HG03135 (cell line): ENCODE results near the gene S100A16.

Experiments
- ATAC-seq: cut with Tn5 transposase; IDR thresholded peaks from one replicate; pipeline ENCODE4 v1.9.1; 2021; ENCODE audit warnings: mild to moderate bottlenecking, moderate library complexity; ENCODE audit not compliant: unreplicated experiment

The S100A16 gene

DNA sequence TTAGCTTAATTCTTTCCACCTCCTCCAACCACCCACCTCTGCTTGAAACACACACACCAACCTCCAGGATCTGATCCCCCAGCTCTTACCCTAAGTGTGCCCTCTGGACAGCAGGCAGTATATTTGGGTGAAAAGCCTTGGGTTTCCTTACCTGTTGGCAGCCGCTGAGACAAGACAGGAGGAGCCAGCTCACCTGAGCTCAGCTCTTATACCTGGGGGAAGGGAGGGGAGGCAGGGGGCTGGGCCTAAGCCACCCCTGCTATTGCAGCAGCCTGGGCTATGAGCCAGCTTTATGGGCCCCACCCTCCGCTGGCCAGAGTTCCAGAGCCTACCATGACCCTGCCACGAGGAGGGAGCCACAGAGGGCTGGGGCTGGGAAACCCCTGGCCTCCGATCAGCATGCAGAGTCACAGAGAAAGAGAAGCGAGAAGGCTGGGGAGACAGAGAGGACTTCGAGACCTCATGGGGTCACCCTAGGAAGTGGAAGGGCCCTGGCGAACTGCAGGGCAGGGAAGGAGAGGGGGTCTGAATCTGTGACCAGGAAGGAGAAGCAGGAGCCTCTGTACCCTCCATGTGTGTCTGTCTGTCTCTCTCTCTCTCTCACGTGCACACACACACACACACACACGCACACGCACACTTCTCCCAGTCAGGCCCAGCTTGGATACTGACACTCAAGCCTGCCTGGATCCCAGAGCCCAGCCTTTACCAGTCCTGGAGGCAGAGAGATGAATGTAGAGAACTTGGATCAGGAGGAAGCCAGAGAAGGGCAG lies 3.4 kb upstream of the S100A16 start, which contains the start of gene S100A14:
Gene S100A14 (minus strand): TSS at position 182 of the 773 bp plus-strand sequence. CDS start 467 bp downstream, outside the sequence.
- ATAC-seq = no peak

DNA sequence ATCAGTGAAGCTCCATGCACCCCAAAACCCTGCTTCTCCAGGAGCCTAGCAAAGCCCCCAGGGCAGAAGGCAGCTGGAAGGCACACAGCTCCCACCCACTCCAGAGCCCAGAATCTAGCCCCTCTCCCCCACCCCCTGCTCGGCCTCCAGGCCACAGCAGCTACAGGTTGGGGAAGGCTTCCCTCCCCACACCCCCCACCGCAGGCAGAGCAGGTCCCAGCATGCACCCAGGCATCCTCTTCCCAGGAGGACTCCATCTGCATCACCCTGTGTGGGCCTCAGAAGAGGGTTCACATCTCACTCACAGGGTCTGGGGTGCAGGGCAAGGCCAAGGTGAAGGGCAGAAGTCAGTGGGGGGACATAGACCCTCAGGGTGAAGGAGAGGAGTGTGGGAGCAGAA lies 2.5 kb upstream of the S100A16 start:
- ATAC-seq = no peak

DNA sequence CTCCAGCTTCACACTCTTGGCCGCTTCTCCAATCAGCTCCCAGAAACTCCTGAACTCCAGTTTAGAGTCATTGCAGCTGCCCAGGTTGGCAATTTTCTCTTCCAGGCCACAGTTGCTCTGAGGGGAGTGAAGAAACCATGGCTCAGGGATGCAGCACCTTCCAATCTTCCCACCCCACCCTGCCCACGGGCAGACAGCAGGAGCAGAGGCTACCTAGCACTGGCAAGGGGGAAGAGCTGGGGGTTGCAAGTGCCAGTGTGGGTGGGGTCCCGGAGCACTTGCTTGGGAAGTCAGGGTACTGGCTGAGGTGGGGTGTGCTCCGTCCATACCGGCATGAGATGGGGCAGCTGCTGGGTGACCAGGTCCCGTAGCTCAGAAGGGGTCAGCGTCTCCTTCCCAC lies 2.0 kb upstream of the S100A16 start:
- ATAC-seq = no peak

DNA sequence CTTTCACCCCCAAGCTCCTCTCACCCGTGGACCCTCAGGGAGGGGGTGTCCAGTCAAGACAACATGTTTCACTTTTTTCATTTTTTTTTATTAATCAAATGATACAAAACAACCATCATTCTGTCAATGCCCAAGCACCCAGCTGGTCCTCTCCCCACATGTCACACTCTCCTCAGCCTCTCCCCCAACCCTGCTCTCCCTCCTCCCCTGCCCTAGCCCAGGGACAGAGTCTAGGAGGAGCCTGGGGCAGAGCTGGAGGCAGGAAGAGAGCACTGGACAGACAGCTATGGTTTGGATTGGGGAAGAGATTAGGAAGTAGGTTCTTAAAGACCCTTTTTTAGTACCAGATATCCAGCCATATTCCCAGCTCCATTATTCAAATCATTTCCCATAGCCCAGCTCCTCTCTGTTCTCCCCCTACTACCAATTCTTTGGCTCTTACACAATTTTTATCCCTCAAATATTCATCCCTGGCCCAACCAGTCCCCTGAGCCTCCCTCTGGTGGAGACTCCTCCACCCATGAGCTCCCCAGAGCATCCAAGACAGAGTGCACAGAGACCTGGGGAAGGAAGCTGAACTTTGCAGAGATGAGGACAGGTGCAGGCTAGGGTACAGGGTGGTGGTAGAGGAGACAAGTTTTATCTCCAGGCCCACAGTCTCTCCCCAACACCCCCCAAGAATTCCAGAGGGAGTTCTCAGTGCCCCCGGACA lies 1.4 kb upstream of the S100A16 start:
- no peak for ATAC-seq

DNA sequence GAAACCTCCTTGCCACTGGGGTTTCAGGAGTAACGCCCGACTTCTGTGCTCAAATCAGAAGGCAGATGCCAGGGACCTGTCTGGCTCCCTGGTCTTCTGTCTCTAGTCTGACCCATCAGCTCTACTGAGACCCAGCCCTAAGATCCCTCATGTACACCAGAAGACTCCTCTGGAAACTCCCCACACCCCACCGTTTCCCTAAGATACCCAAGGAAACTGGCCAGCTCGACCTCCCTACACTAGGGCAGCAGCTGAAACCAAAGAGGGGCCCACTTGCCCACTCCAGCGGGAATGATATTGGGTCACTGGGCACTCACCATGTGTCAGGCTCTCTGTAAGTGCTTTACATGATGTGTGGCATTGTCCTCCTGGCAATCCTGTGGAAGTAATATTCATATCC lies 469 bp upstream of the S100A16 start:
- no peak for ATAC-seq

DNA sequence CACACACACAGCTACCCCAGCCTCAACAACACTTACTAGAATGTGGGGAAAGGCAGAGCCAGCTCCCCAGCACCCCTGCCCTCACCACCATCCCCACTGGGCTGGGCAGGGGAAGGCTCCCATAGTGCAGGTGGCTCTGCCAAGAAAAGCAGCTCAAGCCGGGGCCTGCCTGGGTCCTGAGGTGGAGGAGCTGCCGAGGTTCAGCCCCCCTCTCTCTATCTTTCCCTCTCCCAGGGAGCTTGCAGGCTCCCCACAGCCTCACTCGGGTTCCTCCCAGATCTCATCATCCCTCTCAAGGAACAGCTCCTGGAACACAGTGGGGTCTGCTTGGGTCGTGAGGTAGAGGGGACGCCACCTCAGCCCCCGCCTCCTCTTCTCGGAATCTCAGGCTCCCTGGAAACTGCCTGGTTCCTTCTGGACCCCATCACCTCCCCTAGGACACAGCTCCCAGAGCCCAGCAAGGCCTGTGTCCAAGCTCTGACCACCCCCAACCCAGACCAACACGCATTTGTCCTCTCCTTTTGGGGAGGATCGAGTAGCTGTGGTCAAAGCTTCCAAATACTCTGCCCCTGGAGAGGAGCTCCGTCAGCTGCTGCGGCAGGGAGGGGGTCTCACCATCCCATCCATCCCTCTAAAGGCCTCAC lies 704 bp downstream of the S100A16 start:
- no peak for ATAC-seq

DNA sequence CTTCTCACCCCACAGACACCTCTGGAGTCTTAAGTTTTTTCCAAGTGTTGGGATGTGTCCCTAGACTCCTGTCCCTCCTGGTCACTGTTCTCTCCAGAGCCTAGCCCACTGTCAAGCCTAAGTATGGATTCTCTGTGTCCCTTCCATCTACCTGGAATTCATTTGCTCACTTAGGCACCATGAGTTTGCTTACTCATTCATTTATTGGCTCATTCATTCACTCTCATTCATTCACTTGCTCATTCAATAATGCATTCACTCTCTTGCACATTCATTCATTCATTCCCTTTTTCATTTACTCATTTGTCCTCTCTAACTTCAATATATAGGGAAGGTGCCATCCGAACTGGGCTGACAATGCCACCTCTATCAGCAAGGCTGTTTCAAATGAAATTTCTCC lies 1.6 kb downstream of the S100A16 start:
- no peak for ATAC-seq

DNA sequence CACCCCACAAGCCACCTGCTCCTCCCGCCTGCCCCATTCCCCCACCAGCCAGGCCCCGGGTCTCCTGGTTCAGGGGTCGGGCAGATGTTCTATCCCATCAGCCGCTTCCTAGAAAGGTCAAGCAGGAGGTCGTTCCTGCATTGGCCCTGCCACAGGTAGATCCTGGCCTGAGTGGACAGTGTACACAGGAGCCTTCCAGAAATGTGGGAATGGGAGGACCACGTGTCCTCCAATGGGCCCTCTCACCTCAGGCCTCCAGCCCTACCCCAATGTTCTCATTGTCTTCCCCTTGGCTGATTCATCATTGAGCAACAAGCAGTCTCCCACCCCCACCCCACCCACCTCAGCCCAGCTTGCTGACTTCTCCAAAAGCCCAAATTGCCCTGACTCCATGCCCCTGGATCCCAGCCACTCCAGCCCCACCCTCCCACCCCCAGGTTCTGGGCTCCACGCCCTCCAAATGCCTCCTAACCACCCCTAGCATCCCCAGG lies 2.1 kb downstream of the S100A16 start:
- ATAC-seq = no peak

DNA sequence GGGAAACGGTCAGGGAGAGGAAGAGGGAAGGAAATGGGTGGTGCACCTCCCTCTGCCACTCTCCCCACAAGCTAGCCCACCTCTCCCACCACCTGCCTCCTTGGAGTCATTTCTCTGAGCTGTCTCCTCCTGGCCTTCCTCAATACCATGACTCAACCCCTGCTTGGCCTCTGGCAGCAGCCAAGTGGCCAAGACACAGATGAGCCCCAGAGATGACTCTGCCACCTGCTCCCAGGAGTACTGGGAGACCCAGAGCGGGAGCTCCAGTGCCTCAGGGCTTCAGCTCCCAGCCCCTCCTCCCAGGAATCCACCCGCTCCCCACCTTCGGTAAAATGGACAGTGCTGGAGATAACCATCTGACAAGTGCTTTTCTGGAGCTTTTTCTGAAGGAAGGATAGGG lies 2.6 kb downstream of the S100A16 start:
- ATAC-seq = no peak

DNA sequence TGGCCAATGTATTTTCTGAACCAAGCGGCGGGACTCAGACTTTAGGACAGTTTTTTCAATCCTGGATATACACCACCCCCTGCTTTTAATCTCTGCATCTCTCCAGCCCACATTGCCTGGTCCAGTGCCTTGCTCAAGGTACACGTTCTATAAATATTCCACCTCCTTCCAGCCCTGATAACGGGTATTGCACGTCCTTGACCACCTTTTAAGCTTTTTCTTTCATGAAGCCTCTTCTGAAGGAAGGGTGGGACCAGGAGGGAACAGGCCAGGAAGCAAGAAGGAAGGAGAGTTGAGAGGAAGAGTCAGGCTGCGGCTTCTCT lies 3.4 kb downstream of the S100A16 start:
- no peak for ATAC-seq

DNA sequence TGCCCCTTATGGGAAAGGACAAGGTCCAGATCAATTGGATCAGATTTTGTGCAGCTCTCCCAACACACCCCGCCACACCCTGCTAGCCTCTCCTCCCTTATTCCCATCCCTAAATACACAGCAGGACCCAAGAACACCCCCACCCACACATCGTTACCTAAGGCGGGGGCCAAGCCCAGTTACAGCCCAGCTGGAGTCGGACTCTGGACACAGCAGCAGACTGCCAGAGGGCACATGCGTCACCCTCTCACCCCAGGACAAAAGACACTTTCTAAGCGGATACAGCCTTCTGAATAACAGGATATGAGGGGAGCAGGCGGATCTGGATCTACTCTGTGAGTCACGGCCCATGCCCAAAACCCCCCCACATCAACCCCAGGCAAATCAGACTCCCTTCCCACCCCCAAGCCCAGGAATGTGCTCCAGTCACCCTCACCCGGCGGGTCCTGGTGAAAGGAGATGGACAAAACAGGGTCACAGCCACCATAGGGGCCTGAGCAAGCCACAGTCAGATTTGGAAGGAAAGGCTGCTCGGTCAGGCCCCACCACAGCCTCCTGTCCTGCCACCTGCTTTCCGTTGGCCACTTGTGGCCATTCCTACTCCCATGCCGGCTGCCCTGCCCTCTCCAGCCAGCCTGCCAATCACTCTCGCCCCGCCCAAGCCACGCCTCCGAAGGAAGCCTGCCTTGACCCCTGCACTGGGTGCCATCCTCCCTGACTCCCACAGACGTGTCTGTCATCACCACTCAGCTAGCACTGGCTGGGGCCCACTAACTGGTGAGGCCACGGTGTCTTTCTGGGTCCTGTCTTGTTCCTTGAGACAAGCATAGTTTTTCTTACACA lies 4.0 kb downstream of the S100A16 start:
- no peak for ATAC-seq

DNA sequence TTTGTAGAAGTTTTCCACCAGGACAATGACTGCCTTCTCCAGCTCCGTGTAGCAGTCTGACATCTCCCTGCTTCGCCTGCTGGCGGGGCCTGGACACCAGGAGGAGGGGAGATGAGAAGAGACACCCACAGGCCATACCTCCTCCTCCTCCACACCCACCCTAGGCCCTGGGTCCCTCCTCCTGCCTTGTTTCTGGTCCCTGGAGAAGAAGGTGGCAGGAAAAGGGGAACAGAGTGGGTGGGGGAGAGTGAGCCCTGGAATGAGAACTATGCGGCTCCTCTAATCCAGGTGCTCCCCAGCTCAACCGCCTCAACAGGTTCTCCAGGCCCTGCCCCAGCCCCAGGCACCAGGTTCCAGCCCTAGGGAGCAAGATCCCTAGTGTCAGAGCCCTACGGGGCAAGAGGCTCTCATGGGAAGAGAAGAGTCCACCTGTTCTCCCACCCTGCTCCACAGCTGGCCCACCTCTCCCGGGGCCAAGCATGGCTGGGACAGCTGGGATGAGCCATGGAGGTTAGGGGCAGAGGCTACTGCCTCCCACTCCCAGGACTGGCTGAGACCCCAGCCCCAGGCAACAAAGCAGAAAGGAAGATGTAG lies 4.8 kb downstream of the S100A16 start:
- no peak for ATAC-seq

DNA sequence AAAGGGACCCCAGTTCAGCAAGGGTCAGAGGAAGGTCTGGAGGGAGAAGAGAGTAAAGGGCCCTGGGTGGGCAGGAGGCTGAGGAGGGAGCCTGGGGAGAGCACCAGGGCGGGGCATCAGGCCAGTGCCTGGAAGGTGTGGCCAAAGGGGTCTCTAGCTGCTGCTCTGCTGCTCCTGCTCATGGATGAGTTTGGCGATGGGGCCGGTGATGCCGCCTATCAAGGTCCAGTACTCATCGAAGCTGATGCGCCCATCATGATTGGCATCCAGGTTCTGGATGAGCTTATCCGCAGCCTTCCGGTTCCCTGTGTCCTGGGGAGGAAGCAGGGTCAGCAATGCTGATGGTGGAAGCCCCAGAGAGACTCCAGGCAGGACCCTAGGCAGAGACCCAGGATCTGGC lies 5.6 kb downstream of the S100A16 start:
- ATAC-seq = no peak

DNA sequence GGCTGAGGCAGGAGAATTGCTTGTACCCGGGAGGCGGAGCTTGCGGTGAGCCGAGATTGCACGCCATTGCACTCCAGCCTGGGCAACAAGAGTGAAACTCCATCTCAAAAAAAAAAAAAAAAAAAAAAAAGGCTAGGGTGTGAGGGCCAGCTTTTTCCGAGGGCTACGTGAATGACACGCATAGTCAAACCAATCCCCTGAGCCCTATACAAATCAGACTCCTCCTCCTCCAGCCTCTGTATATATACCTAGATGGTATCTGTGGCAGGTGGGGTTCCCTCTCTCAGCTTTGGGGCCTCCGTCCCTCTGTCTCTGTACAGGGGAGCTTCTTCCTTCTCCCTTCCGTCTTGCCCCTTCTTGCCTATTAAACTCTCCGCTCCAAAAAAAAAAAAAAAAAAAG lies 6.7 kb downstream of the S100A16 start:
- ATAC-seq = no peak

DNA sequence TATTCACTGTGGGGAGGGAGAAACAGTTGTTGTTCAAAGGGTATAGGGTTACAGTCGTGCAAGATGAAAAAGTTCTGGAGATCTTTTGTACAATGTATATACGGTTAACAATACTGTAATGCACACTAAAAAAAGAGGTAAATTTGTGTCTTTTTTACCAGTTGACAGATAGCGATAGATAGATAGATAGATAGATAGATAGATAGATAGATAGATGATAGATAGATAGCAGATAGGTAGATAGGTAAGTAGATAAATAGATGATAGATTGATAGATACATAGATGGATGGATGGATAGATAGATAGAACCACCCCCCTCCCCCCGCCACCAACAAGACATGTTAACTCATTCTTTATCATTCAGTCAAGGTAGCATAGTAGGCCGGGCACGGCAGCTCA lies 10.2 kb downstream of the S100A16 start:
- no peak for ATAC-seq

DNA sequence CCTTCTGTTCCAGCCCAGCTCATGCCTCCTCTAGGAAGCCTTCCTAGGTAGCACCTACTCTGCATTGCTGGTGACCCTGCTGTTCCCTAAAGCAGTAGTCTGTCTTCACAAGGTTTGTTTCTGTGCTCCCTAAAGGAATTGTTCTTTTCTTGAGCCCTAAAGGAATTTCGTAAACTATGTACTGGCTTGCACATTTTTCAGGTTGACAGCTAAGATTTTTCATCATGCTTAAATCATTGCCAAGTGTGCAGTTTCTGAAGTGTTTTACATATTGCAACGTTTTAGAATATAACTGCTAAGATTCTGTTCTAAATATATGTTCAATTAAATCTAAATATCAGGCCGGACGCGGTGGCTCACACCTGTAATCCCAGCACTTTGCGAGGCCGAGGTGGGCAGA lies 13.1 kb downstream of the S100A16 start:
- ATAC-seq = no peak

DNA sequence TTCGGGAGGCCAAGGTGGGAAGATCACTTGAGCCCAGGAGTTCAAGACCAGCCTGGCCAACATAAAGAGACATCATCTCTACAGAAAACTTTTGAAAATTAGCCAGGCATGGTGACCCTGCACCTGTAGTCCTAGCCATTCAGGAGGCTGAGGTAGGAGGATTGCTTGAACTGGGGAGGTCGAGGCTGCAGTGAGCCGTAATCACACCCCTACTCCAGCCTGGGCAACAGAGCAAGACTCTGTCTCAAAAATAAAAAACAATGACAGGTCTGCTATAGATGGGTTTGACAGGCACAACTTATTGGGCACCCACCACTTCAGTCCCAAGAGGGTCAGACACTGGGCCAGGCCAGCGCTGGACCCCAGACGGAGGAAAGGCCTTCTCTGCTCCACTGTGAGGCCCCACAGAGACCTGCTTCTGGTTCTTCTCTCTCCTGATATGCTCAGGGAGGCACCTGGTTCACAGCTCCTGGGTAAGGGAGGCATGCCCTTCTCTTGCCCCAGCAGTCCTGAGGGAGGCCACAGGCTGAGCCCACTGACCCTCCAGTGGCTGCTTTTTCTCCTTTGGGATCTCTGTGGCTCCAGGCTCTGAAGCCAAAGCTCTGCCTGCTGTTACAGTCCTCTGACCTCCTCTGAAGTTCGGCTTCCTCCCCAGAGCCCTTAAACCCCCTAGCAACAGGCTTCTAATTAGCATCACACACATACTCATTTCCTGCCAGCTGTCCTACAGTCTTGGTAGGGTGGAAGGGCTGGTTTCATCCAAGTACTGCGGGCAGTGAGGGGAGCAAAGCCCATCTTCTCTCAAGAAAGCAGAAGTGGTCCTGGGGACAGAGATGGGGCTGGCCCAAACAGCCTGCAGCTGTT lies 14.4 kb downstream of the S100A16 start:
- ATAC-seq = peak; percentile 99

DNA sequence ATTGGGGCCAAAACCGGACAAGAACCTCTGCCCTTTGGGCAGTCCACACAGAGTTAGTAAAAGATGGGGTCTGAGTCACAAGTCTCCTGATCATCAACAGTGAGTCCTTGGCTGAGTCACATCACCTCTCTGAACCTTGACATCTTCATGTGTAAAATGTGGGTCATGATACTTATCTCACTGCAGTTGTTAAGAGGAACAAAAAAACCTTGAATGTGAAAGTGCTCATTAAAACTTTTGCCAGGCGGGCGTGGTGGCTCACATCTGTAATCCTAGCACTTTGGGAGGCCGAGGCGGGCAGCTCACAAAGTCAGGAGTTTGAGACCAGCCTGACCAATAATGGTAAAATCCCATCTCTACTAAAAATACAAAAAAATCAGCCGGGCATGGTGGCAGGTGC lies 15.7 kb downstream of the S100A16 start:
- no peak for ATAC-seq

DNA sequence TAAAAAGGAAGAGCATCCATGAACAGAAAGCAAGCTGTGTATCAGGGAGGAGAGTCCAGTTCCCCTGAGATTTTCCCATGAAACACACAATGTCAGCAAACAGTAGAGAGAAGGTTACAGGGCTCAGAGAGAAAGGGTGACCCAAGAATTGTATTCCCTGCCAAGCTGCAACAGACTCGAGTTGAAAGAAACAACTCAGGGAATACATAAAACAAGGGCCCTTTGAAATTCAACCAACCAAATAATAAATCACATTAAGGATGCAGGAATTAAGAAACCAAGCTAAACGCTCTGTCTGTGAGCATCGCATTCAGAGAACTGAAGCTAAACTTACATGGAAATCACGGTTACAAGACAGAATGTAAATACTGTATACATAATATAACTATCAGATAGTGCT lies 20.2 kb downstream of the S100A16 start:
- ATAC-seq = no peak

DNA sequence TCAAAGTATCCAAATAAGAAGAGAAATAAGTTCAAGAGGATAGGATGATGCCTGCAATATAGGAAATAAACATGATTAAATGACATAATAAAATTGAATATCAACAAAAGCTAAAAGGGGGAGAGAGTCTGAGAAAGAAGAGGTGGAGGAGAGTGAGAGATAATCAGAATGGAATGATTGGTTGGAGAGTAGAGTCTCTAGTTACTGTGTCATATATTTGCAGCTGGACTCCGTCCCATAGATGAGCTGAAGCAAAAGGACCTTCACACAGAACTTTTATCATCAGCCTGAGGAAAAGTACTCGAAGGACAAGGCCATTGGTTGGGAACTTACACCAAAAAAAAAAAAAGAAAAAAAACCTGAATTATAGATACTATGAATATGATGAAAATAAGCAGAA lies 24.5 kb downstream of the S100A16 start:
- ATAC-seq = no peak
